GM23338 (cell line): Measurements from ENCODE around the gene METTL22. TPM values are rescaled to one million over a fixed set of nuclear protein-coding genes. Genes with fewer than 3 reads are reported as not detected.

ENCODE experiments used
- ATAC-seq: fragments of 200-7000 bp; cut with Tn5 transposase; 3 replicates; pipeline ENCODE4 v1.9.1; 2020
- DNase-seq: peaks from one replicate; pipeline ENCODE4 v3.0.0-alpha.2; 2015; ENCODE audit warnings: low spot score
- H2AFZ ChIP-seq: fragments of 200-600 bp; sonication (generic); 2 replicates; pipeline ENCODE4 v1.8.0; 2016; ENCODE audit warnings: antibody characterized with exemption, mild to moderate bottlenecking, moderate library complexity
- H3F3A ChIP-seq: fragments of 200-600 bp; sonication (generic); replicated peaks from 2 replicates; pipeline ENCODE4 v1.8.0; 2017; ENCODE audit warnings: antibody characterized with exemption, mixed run types, low read depth
- H3K27ac ChIP-seq: fragments of 200-600 bp; sonication (generic); 2 replicates; pipeline ENCODE4 v1.6.1; 2016; ENCODE audit warnings: low read depth
- H3K27me3 ChIP-seq: fragments of 200-600 bp; sonication (generic); 2 replicates; pipeline ENCODE4 v1.8.0; 2016; ENCODE audit warnings: mild to moderate bottlenecking, mixed run types, moderate library complexity; ENCODE audit not compliant: insufficient read depth
- H3K36me3 ChIP-seq: fragments of 200-600 bp; sonication (generic); 2 replicates; pipeline ENCODE4 v1.8.0; 2016; ENCODE audit warnings: mild to moderate bottlenecking; ENCODE audit not compliant: insufficient read depth
- H3K4me1 ChIP-seq: fragments of 200-600 bp; sonication (generic); 2 replicates; pipeline ENCODE4 v1.8.0; 2016; ENCODE audit warnings: mild to moderate bottlenecking, moderate library complexity; ENCODE audit not compliant: insufficient read depth
- H3K4me2 ChIP-seq: fragments of 200-600 bp; sonication (generic); 2 replicates; pipeline ENCODE4 v1.7.1; 2017; ENCODE audit warnings: mixed run types
- H3K4me3 ChIP-seq: fragments of 200-600 bp; sonication (generic); 2 replicates; pipeline ENCODE4 v1.6.1; 2016; ENCODE audit warnings: mixed run types
- H3K79me2 ChIP-seq: fragments of 200-600 bp; sonication (generic); replicated peaks from 2 replicates; pipeline ENCODE4 v1.8.0; 2017; ENCODE audit warnings: mild to moderate bottlenecking; ENCODE audit not compliant: insufficient read depth
- H3K9me2 ChIP-seq: fragments of 200-600 bp; sonication (generic); 2 replicates; pipeline ENCODE4 v1.8.0; 2017; ENCODE audit not compliant: insufficient read depth
- H4K20me1 ChIP-seq: fragments of 200-600 bp; sonication (generic); replicated peaks from 2 replicates; pipeline ENCODE4 v1.8.0; 2017; ENCODE audit warnings: mild to moderate bottlenecking; ENCODE audit not compliant: insufficient read depth
- H3K27ac Mint-ChIP-seq: 2 replicates; pipeline ENCODE4 v1.8.0; 2020; ENCODE audit warnings: inconsistent platforms, mild to moderate bottlenecking, moderate library complexity, mixed read lengths
- H3K27me3 Mint-ChIP-seq: 3 replicates; pipeline ENCODE4 v1.8.0; 2022; ENCODE audit warnings: low read depth, mild to moderate bottlenecking, moderate library complexity, mixed read lengths, inconsistent platforms; ENCODE audit not compliant: insufficient read depth, poor library complexity
- H3K36me3 Mint-ChIP-seq: 3 replicates; pipeline ENCODE4 v1.8.0; 2021; ENCODE audit warnings: low read depth, mild to moderate bottlenecking, inconsistent platforms, moderate library complexity, mixed read lengths
- H3K4me1 Mint-ChIP-seq: 3 replicates; pipeline ENCODE4 v1.8.0; 2020; ENCODE audit warnings: mild to moderate bottlenecking, inconsistent platforms, mixed read lengths
- H3K4me3 Mint-ChIP-seq: 3 replicates; pipeline ENCODE4 v1.8.0; 2021; ENCODE audit warnings: moderate library complexity, mild to moderate bottlenecking, inconsistent platforms, mixed read lengths
- H3K9me3 Mint-ChIP-seq: 3 replicates; pipeline ENCODE4 v1.8.0; 2020; ENCODE audit warnings: moderate library complexity, mild to moderate bottlenecking, inconsistent platforms, mixed read lengths
- CREB1 ChIP-seq: fragments of 250-450 bp; sonication (Bioruptor Pico); IDR thresholded peaks from 2 replicates; pipeline ENCODE4 v1.5.0; 2020; ENCODE audit warnings: low read depth, mild to moderate bottlenecking, moderate library complexity
- EZH2 ChIP-seq: fragments of 200-600 bp; sonication (generic); IDR thresholded peaks from one replicate; pipeline ENCODE4 v1.8.0; 2017; ENCODE audit warnings: antibody characterized with exemption, mild to moderate bottlenecking, low read depth; ENCODE audit not compliant: unreplicated experiment
- EZH2phosphoT487 ChIP-seq: fragments of 200-600 bp; sonication (generic); IDR thresholded peaks from one replicate; pipeline ENCODE4 v1.8.1; 2018; ENCODE audit warnings: antibody characterized with exemption; ENCODE audit not compliant: unreplicated experiment
- JUNB ChIP-seq: IDR thresholded peaks from one replicate; pipeline ENCODE4 v1.6.1; 2016; ENCODE audit warnings: antibody characterized with exemption; ENCODE audit not compliant: unreplicated experiment
- NANOG ChIP-seq: IDR thresholded peaks from 2 replicates; pipeline ENCODE4 v1.6.1; 2016; ENCODE audit warnings: antibody characterized with exemption, borderline replicate concordance
- POLR2AphosphoS5 ChIP-seq: IDR thresholded peaks from 2 replicates; pipeline ENCODE4 v1.6.1; 2016; ENCODE audit warnings: antibody characterized with exemption, low read depth
- STAT1 ChIP-seq: IDR thresholded peaks from one replicate; pipeline ENCODE4 v1.6.1; 2016; ENCODE audit warnings: antibody characterized with exemption; ENCODE audit not compliant: unreplicated experiment
- ZNF114 ChIP-seq: fragments of 250-450 bp; sonication (Bioruptor Pico); IDR thresholded peaks from 2 replicates; pipeline ENCODE4 v1.5.0; 2020; ENCODE audit warnings: mild to moderate bottlenecking, moderate library complexity
- ZNF331 ChIP-seq: fragments of 250-450 bp; sonication (Bioruptor Pico); IDR thresholded peaks from 2 replicates; pipeline ENCODE4 v1.5.0; 2020; ENCODE audit warnings: low read depth, mild to moderate bottlenecking, moderate library complexity
- polyA plus RNA-seq: library from polyadenylated mRNA; unstranded; fragments of >200 nt; fragmentation: Nextera tagmentation; extraction: Ambion mirVana; gene quantifications from 2 replicates; pipeline ENCODE4 v1.2.1, GENCODE V29; 2016
- total RNA-seq: library from RNA; depleted of rRNA; stranded (reverse); fragments of >200 nt; shearing (Covaris generic); gene quantifications from 2 replicates; pipeline ENCODE4 v1.2.3, GENCODE V29; 2014
- TF ChIP-seq, protein P1 (sequence below): IDR thresholded peaks from one replicate; pipeline ENCODE4 v1.6.1; 2018; ENCODE audit warnings: antibody characterized with exemption; ENCODE audit not compliant: unreplicated experiment
- TF ChIP-seq, protein P2 (sequence below), 2 experiments: fragments of 200-600 bp in 1 of 2; sonication (generic) in 1 of 2; conservative IDR thresholded peaks; 2 replicates each; pipeline versions ENCODE4 v1.5.1 to v1.6.1; 2016 to 2017; ENCODE audit warnings: antibody characterized with exemption in 2 of 2, low read depth in 2 of 2, mild to moderate bottlenecking in 2 of 2, moderate library complexity in 1 of 2
- TF ChIP-seq, protein P3 (sequence below): IDR thresholded peaks from 2 replicates; pipeline ENCODE4 v1.6.1; 2016; ENCODE audit warnings: antibody characterized with exemption
- TF ChIP-seq, protein P4 (sequence below): fragments of 250-450 bp; sonication (Bioruptor Pico); IDR thresholded peaks from 2 replicates; pipeline ENCODE4 v1.5.0; 2020; ENCODE audit warnings: mild to moderate bottlenecking, moderate library complexity

The METTL22 gene
- total and polyA plus RNA-seq, 2 experiments from 2014 or later: 51.4 to 51.8 TPM

DNA sequence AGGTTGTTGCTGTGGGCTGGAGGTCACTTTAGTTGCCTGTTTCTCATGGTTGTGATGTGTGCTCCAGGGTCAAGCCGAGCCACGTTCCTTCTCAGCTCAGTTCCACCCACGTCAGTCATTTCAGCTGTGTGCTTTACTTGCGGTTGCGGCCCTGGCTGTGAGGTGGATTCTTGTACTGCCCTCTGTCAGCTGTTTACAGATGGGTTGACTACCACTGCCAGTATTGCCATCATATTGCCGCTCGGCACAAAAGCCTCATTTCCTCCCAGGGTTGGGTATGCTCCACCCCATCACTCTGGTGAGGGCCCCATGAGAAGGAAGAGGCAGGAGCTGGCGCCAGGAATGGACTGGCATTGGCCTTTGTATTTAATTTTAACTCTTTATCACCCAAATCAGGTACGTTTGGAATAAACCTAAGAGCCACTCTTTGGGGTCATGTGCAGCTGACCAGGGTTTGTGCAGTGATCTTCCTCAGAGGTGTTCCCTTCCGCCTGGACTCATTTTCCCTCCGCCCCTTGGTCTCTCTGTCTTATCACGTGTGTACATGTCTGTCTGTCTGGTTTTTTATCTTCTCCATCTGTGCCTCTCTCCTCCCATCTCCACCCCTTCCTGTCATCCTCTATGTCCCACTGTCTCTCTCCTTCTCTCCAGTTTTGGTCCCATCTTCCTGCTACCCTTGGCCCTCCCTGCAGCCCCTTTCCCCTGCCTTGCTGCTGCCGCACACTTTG is 25.0 kb downstream of the METTL22 start:
- no peak overlapping the region for H3K4me3 ChIP-seq
- H3K4me1 ChIP-seq: 0 out of 2 replicates have a peak, but pooled peaks cover 2% of the 10 kb centered on the region
- H3K36me3 ChIP-seq: peaks cover 40% of the 10 kb centered on the region
- Mint-ChIP-seq H3K27me3 (peaks cover 7% of the 10 kb centered on the region), H3K27ac (no peak overlapping the region), H3K36me3 (peaks cover 76% of the 10 kb centered on the region), H3K4me1 (peaks cover 2% of the 10 kb centered on the region), H3K4me3 (no peak overlapping the region), H3K9me3 (no peaks in the 10 kb centered on the region)
- TF ChIP-seq JUNB (no peak), POLR2AphosphoS5 (no peak), CREB1 (no peak), NANOG (no peak), EZH2phosphoT487 (no peak), EZH2 (no peak), STAT1 (no peak), ZNF331 (no peak), ZNF114 (CRISPR knock-in tag) (no peak)
- TF ChIP-seq, protein P1, sequence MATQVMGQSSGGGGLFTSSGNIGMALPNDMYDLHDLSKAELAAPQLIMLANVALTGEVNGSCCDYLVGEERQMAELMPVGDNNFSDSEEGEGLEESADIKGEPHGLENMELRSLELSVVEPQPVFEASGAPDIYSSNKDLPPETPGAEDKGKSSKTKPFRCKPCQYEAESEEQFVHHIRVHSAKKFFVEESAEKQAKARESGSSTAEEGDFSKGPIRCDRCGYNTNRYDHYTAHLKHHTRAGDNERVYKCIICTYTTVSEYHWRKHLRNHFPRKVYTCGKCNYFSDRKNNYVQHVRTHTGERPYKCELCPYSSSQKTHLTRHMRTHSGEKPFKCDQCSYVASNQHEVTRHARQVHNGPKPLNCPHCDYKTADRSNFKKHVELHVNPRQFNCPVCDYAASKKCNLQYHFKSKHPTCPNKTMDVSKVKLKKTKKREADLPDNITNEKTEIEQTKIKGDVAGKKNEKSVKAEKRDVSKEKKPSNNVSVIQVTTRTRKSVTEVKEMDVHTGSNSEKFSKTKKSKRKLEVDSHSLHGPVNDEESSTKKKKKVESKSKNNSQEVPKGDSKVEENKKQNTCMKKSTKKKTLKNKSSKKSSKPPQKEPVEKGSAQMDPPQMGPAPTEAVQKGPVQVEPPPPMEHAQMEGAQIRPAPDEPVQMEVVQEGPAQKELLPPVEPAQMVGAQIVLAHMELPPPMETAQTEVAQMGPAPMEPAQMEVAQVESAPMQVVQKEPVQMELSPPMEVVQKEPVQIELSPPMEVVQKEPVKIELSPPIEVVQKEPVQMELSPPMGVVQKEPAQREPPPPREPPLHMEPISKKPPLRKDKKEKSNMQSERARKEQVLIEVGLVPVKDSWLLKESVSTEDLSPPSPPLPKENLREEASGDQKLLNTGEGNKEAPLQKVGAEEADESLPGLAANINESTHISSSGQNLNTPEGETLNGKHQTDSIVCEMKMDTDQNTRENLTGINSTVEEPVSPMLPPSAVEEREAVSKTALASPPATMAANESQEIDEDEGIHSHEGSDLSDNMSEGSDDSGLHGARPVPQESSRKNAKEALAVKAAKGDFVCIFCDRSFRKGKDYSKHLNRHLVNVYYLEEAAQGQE: no peak
- TF ChIP-seq, protein P2, sequence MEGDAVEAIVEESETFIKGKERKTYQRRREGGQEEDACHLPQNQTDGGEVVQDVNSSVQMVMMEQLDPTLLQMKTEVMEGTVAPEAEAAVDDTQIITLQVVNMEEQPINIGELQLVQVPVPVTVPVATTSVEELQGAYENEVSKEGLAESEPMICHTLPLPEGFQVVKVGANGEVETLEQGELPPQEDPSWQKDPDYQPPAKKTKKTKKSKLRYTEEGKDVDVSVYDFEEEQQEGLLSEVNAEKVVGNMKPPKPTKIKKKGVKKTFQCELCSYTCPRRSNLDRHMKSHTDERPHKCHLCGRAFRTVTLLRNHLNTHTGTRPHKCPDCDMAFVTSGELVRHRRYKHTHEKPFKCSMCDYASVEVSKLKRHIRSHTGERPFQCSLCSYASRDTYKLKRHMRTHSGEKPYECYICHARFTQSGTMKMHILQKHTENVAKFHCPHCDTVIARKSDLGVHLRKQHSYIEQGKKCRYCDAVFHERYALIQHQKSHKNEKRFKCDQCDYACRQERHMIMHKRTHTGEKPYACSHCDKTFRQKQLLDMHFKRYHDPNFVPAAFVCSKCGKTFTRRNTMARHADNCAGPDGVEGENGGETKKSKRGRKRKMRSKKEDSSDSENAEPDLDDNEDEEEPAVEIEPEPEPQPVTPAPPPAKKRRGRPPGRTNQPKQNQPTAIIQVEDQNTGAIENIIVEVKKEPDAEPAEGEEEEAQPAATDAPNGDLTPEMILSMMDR (conservative IDR thresholded peaks at IDR 0.05; ENCODE audit: low read depth in 2 of 2): no peak
- TF ChIP-seq, protein P3, sequence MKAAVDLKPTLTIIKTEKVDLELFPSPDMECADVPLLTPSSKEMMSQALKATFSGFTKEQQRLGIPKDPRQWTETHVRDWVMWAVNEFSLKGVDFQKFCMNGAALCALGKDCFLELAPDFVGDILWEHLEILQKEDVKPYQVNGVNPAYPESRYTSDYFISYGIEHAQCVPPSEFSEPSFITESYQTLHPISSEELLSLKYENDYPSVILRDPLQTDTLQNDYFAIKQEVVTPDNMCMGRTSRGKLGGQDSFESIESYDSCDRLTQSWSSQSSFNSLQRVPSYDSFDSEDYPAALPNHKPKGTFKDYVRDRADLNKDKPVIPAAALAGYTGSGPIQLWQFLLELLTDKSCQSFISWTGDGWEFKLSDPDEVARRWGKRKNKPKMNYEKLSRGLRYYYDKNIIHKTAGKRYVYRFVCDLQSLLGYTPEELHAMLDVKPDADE: no peak
- TF ChIP-seq, protein P4, sequence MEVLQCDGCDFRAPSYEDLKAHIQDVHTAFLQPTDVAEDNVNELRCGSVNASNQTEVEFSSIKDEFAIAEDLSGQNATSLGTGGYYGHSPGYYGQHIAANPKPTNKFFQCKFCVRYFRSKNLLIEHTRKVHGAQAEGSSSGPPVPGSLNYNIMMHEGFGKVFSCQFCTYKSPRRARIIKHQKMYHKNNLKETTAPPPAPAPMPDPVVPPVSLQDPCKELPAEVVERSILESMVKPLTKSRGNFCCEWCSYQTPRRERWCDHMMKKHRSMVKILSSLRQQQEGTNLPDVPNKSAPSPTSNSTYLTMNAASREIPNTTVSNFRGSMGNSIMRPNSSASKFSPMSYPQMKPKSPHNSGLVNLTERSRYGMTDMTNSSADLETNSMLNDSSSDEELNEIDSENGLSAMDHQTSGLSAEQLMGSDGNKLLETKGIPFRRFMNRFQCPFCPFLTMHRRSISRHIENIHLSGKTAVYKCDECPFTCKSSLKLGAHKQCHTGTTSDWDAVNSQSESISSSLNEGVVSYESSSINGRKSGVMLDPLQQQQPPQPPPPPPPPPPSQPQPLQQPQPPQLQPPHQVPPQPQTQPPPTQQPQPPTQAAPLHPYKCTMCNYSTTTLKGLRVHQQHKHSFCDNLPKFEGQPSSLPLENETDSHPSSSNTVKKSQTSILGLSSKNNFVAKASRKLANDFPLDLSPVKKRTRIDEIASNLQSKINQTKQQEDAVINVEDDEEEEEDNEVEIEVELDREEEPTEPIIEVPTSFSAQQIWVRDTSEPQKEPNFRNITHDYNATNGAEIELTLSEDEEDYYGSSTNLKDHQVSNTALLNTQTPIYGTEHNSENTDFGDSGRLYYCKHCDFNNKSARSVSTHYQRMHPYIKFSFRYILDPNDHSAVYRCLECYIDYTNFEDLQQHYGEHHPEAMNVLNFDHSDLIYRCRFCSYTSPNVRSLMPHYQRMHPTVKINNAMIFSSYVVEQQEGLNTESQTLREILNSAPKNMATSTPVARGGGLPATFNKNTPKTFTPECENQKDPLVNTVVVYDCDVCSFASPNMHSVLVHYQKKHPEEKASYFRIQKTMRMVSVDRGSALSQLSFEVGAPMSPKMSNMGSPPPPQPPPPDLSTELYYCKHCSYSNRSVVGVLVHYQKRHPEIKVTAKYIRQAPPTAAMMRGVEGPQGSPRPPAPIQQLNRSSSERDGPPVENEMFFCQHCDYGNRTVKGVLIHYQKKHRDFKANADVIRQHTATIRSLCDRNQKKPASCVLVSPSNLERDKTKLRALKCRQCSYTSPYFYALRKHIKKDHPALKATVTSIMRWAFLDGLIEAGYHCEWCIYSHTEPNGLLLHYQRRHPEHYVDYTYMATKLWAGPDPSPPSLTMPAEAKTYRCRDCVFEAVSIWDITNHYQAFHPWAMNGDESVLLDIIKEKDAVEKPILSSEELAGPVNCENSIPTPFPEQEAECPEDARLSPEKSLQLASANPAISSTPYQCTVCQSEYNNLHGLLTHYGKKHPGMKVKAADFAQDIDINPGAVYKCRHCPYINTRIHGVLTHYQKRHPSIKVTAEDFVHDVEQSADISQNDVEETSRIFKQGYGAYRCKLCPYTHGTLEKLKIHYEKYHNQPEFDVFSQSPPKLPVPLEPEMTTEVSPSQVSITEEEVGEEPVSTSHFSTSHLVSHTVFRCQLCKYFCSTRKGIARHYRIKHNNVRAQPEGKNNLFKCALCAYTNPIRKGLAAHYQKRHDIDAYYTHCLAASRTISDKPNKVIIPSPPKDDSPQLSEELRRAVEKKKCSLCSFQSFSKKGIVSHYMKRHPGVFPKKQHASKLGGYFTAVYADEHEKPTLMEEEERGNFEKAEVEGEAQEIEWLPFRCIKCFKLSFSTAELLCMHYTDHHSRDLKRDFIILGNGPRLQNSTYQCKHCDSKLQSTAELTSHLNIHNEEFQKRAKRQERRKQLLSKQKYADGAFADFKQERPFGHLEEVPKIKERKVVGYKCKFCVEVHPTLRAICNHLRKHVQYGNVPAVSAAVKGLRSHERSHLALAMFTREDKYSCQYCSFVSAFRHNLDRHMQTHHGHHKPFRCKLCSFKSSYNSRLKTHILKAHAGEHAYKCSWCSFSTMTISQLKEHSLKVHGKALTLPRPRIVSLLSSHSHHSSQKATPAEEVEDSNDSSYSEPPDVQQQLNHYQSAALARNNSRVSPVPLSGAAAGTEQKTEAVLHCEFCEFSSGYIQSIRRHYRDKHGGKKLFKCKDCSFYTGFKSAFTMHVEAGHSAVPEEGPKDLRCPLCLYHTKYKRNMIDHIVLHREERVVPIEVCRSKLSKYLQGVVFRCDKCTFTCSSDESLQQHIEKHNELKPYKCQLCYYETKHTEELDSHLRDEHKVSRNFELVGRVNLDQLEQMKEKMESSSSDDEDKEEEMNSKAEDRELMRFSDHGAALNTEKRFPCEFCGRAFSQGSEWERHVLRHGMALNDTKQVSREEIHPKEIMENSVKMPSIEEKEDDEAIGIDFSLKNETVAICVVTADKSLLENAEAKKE (CRISPR knock-in tag): no peak
- no peaks in the 10 kb centered on the region; the same call in 1 of the 2 replicates for H3F3A ChIP-seq
- H3K27ac ChIP-seq: no peak overlapping the region
- no peaks in the 10 kb centered on the region for H3K27me3 ChIP-seq
- H3K4me2 ChIP-seq: no peak overlapping the region
- H2AFZ ChIP-seq: no peak overlapping the region
- no peak for ATAC-seq
- H3K9me2 ChIP-seq: no peaks in the 10 kb centered on the region
- peaks cover 4% of the 10 kb centered on the region; the same call in 1 of the 2 replicates for H4K20me1 ChIP-seq
- no peak for DNase-seq
- H3K79me2 ChIP-seq: no peaks in the 10 kb centered on the region; the same call in 1 of the 2 replicates
